NCI-H1048 (cell line): ENCODE measurements around the gene UVSSA.

Source experiments
- DNase-seq: peaks from one replicate; lab custom pipeline; 2025; lab: John Stamatoyannopoulos, UW

Gene UVSSA

DNA sequence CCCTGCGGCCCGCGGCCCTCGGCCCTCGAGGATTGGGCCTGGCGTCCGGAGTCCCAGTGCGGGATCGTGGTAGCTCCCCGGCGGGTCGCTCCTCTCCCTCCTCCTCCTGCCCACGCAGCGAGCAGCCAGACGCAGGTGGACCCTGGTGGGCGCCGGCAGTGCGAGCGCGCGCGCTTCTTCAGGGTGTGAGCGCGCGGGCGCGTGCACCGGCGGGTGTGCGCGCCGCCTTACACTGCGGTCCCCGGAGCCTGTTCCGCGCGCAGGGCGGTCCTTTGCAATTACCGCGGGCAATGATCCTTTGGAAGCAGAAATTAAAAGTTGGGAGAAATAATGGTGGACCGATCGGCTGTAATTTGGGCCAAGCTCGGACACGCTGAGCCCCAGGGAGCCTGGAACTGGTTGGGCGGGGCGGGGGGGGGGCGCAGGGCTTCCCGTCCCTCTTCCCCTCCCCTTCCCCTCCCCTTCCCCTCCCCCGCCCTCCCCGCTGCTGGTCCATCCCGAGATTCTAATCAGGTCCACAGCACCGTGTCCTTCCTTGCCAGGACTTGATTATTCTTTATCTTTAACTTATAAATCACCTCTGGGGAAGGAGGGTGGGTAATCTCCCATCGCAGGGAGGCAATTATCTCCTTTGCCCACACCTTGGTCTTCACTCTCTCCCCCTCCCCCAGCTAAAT, 60.8 kb downstream of the UVSSA start:
- no peak for DNase-seq

DNA sequence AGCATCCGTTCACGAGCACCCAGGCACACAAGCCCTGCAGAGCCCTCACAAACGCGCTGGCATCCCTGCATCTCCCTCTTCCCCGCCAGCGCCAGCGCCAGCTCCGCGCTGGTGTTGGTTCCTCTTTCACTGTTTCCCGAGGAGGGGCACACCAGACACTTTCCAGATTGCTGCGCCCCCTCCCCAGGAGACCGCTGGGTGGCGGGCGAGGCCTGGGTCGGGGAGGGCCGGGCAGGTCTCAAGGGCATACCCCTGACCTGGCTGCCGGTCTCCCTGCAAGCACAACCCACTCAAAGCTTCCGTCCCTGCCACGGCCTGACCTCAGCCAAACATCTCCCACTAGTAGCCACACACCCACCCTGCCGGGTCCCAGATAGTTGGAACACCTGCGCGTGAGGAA, 61.4 kb downstream of the UVSSA start:
- no peak for DNase-seq

DNA sequence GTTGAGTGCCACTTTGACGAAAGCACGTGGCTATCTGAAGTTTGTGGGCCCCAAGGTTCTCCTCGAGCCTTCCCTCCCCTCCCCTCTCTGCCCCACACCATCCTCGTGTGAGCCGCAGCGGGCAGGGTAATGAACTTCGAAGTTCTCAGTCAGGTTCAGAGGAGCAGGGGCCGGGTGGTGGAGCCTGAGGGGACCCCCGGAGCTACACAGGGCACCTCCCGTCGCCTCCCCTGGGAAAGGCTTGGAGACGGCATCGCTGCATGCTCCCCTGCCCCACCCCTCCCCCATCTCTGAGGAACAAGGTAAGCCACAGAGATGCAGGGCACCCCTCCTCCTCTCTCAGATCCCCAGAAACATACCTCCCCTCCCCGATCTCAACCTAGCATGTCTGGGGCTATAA, 62.1 kb downstream of the UVSSA start:
- no peak for DNase-seq

DNA sequence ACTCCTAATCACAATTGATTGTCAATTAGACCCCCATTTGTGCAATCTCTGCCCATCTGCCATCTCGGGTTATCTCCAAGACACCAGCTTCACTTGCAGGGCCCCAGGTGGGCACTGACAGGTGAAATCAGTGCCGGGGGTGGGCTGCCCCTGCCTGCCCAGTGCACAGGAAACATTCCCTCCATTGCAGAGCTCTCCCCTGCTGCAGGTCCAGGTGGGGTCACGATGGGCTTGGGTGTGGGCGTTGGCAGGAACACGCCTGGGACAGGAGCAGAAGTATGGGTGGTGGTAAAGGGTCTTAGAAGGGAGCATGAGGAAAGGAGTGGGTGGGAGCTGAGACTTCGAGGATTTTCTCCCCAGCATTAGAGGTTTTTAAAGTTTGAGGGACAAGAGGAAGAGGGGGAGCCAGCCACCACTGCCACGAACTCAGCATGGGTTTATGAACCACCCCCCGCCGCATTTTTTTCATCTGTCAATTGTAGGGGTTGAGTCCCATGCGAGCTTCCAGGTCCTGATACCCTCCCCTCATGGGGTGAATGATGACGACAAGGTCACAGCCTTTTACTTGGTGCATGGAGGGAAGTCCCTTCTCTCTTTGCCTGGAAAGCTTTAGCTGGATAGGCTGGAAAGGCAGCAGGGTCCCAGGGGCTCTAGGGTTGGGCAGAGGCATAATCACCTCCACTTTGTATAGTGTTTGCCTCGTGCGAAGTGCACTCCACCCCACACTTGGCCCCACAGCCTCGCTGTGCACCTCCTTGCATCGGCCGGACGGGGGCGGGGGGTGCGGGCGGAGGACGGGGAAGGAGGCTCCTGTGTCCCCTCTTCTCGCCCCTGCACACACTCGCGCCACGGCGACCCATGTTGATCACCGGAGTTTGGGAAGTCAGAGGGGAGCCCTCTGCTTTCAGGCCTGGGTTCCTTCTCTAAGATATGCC, 62.8 kb downstream of the UVSSA start:
- DNase-seq: no peak

DNA sequence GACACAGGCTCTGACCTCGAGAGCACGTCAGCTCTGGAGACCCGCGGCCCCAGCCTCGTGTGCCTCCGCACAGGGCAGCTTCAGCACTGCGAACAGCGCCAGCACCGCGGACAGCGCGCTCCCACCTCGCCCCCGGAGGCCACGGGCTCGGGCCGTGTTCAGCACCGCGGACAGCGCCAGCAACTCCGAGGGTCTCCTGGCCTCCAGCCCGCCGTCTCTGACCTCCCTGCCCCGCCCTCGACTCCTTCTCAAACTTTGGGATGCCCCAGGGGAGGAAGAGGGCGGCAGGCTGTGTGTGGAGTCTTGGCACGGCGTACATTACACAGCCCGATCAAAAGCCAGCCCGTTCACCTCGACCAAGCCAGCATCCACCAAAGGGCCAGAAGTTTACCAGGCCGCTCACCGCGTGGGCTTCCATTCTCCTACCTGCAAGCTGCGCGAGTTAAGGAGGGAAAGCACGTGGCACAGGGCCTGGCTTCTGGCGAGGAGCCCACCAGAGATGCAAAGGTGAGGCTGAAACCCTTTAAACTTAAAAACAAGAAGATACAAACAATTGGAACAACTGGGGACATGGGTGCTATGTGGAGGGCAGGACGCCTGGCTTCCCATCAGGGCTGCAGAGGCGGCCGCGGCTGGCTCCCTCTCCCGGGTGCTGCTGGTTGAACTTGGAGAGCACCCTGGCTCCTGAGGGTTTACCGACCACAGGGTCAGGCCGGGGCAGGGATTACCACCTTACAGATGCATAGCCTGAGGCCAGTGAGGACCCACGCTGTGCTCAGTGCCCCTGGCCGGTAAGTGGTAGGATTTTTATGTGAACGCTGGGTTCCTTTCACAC, 63.7 kb downstream of the UVSSA start:
- no peak for DNase-seq

DNA sequence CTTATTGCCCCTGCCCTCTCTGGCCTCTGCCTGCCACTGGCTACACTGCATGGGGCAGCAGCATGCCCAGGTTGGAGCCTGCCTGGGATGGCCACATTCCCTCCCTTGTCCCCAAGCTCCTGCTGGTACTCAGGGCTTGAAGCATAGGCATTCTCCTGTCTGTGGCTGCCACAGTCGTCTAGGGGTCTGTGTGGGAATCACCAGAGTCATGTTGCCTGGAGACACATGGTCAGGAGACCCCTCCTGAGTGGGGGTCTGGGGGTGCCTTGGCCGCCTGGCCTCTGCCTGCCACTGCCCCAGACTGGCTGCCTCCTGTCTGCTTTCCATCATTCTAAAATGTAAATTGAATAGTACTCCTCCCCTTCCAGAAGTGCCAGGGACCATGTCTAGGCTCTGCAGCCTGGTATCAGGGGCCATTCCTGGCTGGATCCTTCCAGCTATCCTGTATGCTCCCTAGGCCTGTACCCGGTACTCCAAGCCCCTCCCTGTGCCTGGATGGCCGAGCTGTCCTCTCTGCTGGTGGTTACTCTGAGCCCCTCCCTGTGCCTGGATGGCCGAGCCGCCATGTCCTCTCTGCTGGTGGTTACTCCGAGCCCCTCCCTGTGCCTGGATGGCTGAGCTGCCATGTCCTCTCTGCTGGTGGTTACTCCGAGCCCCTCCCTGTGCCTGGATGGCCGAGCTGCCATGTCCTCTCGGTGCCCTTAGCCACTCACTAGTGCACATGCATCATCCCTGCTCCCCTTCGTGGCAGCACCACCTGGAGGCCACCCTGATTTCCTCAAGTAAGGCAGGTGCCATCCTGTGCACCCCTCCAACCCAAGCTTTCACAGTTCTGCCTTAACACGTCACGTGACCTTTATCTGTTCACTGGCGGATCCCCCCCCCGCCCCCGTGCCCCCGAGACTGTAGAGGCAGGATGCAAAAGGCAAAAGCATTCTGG, 64.7 kb downstream of the UVSSA start:
- no peak for DNase-seq

DNA sequence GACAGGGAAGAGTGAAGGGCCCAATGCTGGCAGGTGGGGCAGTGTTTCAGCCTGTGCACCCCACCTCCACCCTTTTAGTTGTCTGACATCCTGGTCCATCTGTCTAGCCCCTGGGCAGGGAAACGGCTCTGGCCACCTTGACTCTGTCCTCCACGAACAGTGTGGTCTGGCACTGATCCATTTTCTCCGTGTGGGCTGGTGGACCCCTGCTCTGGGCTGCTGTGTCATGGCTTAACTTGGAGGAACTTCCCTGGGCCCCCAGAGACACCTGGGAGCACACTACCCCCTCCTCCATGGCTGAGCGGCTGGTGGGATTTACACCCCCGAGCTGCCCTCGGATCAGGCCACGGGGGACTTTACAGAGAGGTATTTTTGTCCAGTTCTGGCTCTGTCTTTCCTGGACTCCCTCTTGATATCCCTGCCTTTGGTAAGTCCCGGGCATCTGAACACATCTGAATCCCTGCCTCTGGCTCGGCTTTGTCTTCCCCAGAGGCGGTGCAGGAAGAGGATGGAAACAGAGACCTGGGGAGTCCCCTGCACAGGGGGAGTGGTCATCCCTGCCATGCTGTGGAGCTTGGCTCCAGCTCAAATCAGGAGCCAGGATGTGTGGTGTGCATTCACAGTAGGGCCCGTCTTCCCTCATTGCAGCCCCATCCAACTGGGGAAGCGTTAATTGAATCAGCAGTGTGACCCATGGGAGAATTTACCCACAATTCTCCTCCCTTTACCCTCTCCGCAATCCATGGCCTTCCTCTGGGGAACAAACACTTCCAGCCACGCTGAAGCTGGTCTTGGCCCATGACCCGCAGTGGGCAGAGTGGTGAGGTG, 65.6 kb downstream of the UVSSA start:
- DNase-seq: no peak

DNA sequence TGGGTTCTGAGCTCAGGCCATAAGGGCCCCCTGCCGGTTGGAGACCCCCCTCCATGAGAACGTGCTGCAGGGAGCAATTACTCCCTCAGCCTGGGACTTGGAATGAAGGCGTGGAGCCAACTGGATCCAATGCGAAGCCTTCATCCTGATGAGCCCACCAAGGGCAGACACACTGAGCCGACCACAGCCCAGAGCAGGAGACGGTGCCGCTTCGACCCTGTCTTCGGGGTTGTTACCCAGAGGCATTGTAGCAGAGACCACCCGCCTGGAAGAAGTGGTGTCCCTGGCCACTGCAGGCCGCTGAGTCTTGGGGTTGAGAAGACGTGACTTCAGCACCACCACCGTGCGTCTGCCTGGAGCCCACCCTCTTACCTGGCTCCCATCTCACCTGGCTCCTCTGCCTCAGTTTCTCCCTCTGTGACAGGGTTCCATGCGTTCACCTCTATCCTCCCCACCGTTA, 66.2 kb downstream of the UVSSA start:
- no peak for DNase-seq

DNA sequence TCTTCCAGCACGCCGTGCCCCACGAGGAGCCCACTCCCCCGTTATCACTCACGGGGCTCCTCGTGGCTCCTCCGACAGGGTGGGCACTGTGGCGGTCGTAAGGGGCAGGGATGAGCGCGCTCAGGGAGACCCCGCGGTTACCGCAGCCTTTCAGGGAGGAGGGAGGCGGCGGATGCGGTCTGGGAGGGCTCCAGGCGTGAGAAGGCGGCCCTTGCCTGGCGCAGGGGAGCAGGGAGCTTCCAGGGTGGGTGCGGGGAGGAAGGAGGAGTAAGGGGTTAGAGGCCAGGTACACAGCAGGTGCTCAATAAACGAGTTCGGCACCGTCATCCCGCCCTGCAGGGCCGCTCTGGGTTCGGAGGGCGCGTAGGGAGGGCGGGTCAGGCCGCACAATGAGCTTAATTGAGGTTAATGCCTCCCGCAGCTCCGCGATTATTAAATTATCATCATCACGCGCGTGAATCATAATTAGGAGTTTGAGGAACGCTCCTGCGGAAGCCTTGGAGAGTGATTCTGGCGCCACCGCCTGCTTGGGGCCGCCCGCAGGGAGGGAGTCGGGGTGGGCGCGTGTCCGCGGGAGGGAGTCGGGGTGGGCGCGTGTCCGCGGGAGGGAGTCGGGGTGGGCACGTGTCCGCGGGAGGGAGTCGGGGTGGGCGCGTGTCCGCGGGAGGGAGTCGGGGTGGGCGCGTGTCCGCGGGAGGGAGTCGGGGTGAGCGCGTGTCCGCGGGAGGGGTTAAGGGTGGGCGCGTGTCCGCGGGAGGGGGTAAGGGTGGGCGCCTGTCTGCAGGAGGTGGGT, 66.9 kb downstream of the UVSSA start:
- no peak for DNase-seq

DNA sequence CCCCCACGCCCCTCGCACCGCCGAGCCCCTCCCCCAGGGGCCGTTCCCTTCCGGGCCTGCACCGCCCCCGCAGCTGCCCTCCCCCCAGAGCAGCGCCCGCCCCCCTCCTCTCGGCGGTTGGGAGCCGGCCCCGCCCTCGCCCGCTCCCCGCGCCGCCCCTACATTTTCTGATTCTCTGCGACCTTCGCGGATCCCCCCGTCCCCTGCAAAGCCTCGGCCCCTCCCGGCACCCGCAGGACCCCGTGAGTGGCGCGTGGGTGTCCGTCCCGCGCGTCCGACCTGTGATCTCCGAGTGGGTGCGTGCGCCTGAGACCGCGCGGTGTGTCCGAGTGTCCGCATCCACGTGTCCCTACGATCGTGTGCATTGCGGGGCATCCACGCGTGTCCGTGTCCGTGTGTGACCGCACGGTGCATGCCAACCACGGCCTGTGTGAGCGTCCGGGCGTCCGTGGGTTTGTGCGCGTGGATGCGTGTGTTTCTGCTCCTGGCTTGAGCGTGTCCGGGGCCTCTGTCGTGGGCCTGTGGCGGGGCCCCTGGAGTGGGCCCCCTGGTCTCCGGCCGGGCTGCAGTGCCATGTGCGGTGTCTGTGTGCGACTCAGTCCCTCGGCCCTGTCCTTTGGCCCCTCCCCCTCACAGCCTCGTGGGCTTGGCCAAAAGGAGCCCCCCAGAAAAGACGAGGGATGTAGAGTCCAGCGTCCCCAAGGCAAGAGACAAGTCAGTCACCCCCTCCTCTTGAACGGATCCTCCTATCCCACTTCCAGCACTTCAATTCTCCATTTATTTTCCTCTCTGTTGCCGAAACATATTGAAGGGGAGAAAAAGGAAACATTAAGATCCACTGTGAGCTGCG, 68.0 kb downstream of the UVSSA start:
- no peak for DNase-seq

DNA sequence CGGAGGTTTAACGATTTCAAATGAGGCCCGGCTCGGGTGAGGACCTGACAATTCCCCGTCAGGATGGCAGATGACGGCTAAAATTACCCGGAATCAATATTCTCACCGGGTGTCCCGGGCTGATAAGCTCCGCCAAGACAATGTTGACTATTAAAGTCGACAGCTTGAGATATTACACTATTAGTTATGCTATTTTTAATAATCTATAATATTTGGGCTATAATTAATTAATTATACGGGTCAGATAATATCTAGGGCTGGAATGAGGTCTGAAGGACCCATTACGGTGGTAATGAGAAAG, 68.6 kb downstream of the UVSSA start:
- no peak for DNase-seq

DNA sequence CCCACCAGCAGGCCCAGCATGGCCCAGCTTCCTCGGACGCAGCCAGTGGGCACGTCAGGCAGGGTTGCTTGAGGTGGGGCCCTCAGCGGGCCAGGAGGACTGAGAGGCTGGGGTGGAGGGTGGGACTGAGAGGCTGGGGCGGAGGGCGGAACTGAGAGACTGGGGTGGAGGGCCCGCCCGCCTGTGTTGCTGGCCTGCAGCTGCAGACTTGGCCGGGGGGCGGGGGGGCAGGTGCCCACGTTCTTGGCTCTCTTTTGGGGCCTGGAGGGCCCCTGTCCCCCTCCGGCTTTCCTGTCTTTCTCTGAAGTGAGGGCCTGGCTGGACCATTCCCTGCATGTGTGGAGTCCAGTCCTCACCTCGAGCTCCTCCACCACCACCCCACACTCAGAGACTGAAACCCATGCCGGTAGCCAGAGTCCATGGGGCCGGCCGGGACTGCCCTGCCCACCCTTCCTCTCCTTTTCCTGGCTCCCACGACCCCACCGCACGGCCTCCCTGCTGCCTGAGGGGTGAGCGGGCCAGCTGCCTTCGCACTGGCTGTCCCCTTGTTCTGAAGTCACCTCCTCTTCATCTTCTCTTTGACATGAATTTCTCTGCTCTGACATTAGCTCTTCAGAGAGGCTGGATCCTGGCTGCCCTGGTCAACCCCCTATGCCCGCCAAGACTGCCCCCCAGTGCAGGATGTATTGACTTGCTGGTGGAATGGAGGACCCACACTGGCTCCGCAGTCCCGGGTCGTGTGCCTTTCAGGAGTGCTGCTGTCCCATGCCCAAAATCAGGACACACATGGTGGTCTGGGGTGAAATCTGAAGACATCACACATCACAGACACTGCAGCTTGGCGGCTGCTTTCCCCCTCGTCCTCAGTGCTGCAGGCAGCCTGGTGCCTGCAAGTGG, 69.3 kb downstream of the UVSSA start:
- no peak for DNase-seq

DNA sequence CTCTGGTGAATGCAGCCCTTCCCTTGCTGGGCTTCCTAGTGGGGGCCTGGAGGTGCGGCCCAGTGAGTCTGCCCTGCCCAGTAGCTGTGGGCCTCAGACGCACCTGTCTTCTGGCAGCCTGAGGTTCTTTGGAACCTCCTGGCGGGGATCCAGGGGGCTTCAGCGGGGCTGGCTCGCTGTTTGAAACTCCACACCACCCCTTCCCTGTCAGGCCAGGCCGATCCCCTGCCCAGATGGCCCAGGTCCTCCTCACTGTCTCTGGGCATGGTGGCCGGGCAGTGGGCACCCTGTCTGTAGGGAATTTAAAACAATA, 69.9 kb downstream of the UVSSA start:
- no peak for DNase-seq

DNA sequence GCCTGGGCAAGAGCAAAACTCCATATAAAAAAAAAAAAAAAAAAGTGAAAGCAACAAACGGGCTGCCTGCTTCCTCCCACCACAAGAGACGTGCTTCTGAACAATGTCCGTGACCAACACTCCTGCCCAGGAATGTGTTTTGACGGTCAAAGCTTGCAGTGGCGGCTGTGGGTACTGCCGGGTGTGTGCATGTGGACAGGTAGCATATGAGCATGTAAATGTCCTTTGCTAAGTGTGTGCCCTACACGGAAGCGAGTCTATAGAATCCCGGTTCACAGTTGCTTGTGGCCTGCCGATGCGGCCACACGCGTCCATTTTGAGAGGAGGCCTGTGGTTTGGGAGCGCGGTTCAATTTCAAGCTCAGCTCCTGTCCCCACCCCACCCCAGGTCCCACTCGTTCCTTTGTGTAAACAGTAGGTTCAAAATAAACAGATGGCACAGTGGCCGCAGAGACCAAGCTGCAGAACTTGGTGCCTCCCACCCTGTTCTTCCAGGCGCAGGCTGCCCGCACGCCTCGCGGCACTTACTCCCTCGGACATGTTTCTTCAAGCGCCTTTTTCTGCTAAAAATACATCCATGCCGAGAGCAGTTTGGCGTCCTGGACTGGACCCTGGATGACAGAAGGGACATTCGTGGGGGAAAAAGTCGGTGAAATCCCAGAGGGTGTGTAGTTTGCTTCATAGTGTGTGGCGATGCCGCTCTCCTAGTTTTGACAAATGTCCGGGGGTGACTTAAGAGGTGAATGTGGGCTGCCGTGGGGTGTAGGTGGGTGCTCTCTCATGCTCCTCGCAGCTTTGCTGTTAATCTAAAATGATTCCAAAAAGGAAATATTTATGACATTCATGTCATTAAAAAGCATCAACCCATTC, 70.7 kb downstream of the UVSSA start:
- no peak for DNase-seq

DNA sequence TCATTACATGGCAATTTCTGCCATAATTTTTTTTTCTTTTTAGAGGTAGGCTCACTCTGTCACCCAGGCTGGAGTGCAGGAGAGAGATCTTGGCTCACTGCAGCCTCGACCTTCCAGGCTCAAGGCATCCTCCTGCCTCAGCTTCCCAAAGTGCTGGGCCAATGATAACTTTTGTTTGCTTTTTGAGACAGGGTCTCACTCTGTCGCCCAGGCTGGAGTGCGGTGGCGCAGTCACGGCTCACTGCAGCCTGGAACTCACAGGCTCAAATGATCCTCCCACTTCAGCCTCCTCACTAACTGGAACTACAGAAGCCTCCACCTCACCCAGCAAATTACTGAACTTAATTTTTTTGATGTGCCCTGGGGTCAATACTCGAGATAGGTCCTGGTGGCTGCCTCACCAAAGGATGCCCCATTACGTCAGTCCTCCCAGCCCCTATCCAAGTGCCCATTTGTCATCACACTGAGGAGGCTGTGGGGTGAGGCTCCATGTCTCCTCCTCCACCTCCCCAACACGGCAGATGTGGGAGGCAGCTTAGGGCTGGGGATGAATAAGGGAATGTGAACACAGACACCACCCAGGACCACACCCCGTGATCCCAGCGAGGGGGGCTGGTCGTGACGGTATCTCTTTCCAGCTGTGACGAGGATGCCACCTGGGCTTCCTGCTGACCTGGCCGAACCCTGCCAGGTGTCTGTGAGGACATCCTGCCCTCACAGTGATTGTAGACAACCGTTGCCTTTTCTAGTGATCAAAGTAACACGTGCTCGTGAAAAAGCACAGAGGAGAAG, 71.7 kb downstream of the UVSSA start:
- DNase-seq: no peak

DNA sequence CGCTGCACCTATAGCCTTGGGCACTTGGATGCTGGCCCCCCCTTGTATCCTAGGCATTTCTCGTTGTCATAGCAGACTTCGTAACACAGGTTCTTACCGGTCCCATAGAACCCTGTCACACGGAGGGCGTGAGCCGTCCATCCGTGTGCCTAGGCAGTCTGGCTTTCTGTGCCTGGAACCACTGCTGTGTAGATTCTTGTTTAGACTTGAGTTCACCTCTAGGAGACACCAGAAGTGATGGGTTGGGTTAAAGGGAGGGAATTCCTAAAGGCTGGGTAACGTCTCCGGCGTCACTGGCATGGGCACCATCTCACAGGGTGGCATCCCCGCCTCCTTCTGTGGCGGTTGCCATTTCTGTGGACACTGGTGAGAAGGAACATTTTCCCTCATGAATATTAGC, 72.7 kb downstream of the UVSSA start:
- no peak for DNase-seq
